K562 (cell line): ENCODE results near the gene CD274. TPM values are rescaled to one million over a fixed set of nuclear protein-coding genes. Genes with fewer than 3 reads are reported as not detected.

Source experiments
- CTCF ChIP-seq, 3 experiments: IDR thresholded peaks in 2 of 3; conservative IDR thresholded peaks in 1 of 3; 2 replicates each; pipeline ENCODE4 v1.5.1; 2011 to 2012; ENCODE audit warnings: low read length in 3 of 3, mild to moderate bottlenecking in 3 of 3, control low read depth in 2 of 3, improper control_type of control experiment in 1 of 3, inconsistent platforms in 1 of 3, low read depth in 1 of 3, mixed read lengths in 1 of 3, moderate library complexity in 1 of 3; ENCODE audit not compliant: insufficient read depth in 2 of 3
- HLTF ChIP-seq: fragments of 450-650 bp; IDR thresholded peaks from 2 replicates; pipeline ENCODE4 v1.6.1; 2016
- JUND ChIP-seq, 2 experiments: IDR thresholded peaks; 2 replicates in 1 of 2; 3 replicates in 1 of 2; pipeline ENCODE4 v1.6.1; 2011; ENCODE audit warnings: borderline replicate concordance in 2 of 2, low read depth in 2 of 2, low read length in 2 of 2, improper control_type of control experiment in 1 of 2, missing biosample characterization in 1 of 2, missing genetic modification characterization in 1 of 2, missing genetic modification reagents in 1 of 2
- KLF1 ChIP-seq: fragments of 450-650 bp; IDR thresholded peaks from 2 replicates; pipeline ENCODE4 v1.6.1; 2016; ENCODE audit warnings: missing genetic modification characterization, missing compliant biosample characterization
- MTA1 ChIP-seq: fragments of 450-650 bp; IDR thresholded peaks from 2 replicates; pipeline ENCODE4 v1.6.1; 2017; ENCODE audit warnings: borderline replicate concordance
- MYC ChIP-seq, 2 experiments: fragments of 250-450 bp in 1 of 2; sonication (Bioruptor Pico) in 1 of 2; IDR thresholded peaks; 2 replicates each; pipeline versions ENCODE4 v1.5.1 to v1.6.1; 2012 to 2021; ENCODE audit warnings: low read depth in 2 of 2, borderline replicate concordance in 1 of 2, improper control_type of control experiment in 1 of 2, low read length in 1 of 2, mild to moderate bottlenecking in 1 of 2, moderate library complexity in 1 of 2
- RFX7 ChIP-seq: fragments of 250-450 bp; sonication (Bioruptor Pico); IDR thresholded peaks from 2 replicates; pipeline ENCODE4 v1.5.1; 2021; ENCODE audit warnings: mild to moderate bottlenecking
- SIRT6 ChIP-seq: IDR thresholded peaks from one replicate; pipeline ENCODE4 v1.6.1; 2012; ENCODE audit warnings: low read depth, mild to moderate bottlenecking, control low read depth, inconsistent platforms, low read length, moderate library complexity
- ZBTB34 ChIP-seq: fragments of 250-450 bp; sonication (Bioruptor Pico); IDR thresholded peaks from 2 replicates; pipeline ENCODE4 v1.8.0; 2021; ENCODE audit warnings: mild to moderate bottlenecking, moderate library complexity
- ZBTB40 ChIP-seq, 2 experiments: fragments of 450-650 bp in 1 of 2; sonication (generic) in 1 of 2; formaldehyde crosslinking in 1 of 2; IDR thresholded peaks; 2 replicates each; pipeline versions ENCODE4 v1.7.1 to v1.9.0; 2016 to 2022; ENCODE audit warnings: inconsistent platforms in 1 of 2, mild to moderate bottlenecking in 1 of 2, missing genetic modification reagents in 1 of 2
- ZNF140 ChIP-seq: fragments of 250-450 bp; sonication (Bioruptor Pico); IDR thresholded peaks from 2 replicates; pipeline ENCODE4 v1.8.0; 2021; ENCODE audit warnings: moderate library complexity, mild to moderate bottlenecking, inconsistent platforms
- polyA plus RNA-seq, 8 experiments: library from polyadenylated mRNA; depleted of rRNA in 4 of 8; stranded (reverse) in 5 of 8; unstranded in 3 of 8; fragments of >200 nt; fragmentation: Nextera tagmentation in 2 of 8; fragmentation: Illumina TruSeq in 1 of 8; extraction: Ambion mirVana in 2 of 8; extraction: Trizol in 1 of 8; gene quantifications; 2 replicates each; pipeline versions ENCODE4 v1.2.1 to v1.2.3, GENCODE V29; 2011 to 2014; ENCODE audit warnings: inconsistent platforms in 1 of 8, missing spikeins in 1 of 8
- total RNA-seq, 7 experiments: library from RNA; depleted of rRNA in 6 of 7; stranded (reverse); fragments of >200 nt in 6 of 7; fragmentation: Illumina TruSeq in 2 of 7; extraction: Trizol in 2 of 7; gene quantifications; 2 replicates each; pipeline versions ENCODE4 v1.2.1 to v1.2.3, GENCODE V29; 2011 to 2021; ENCODE audit warnings: low replicate concordance in 1 of 7

Gene CD274
- total and polyA plus RNA-seq, 9 of the 15 experiments (the other 6 are each of a cell fraction or from before 2014, with no cell fraction given): 0.07 to 0.51 (median 0.30) TPM; not detected in 1

- TF ChIP-seq ZBTB40 (IDR thresholded peaks at IDR 0.05) (peak; percentile 88), ZBTB40 (CRISPR knock-in tag; IDR thresholded peaks at IDR 0.05) (no peak), ZNF140 (CRISPR knock-in tag) (no peak), MTA1 (no peak), CTCF (IDR thresholded peaks at IDR 0.05 in 2 of 3, conservative IDR thresholded peaks at IDR 0.05 in 1 of 3; ENCODE audit: insufficient read depth in 2 of 3, low read depth in 1 of 3, low read length in 3 of 3) (0 out of 6 replicates have a peak, but pooled peaks of 1 of the 3 experiments have one; percentile 6), MYC (IDR thresholded peaks at IDR 0.05; ENCODE audit: low read depth, low read length) (peak; percentile 44; the same call in 1 of the 2 replicates), MYC (CRISPR knock-in tag; IDR thresholded peaks at IDR 0.05; ENCODE audit: borderline replicate concordance, low read depth) (no peak), ZBTB34 (CRISPR knock-in tag) (no peak), SIRT6 (no peak), JUND (IDR thresholded peaks at IDR 0.05; ENCODE audit: borderline replicate concordance, low read depth, low read length) (peak; percentile 41; the same call in 1 of the 2 replicates), JUND (tag; IDR thresholded peaks at IDR 0.05; ENCODE audit: borderline replicate concordance, low read depth, low read length) (no peak; the same call in 2 of the 3 replicates), HLTF (no peak), RFX7 (CRISPR knock-in tag) (no peak), KLF1 (tag) (0 out of 2 replicates have a peak, but pooled peaks have one; percentile 18)
These were observed 12.8 kb upstream of the CD274 start, which contains the start of gene PLGRKT (continued) for GRCh38 chr9:5437254-5438216.
